HG03457 (cell line): ENCODE measurements around the gene PEDS1.
A peak's percentile ranks its signal among the peaks of the same experiment; 100 is the strongest.
"Not testable (repeated sequence)": the region's sequence is repeated elsewhere in the genome, so short reads cannot be mapped to it uniquely, and the experiment has no call there.

Experiments
- ATAC-seq: cut with Tn5 transposase; IDR thresholded peaks from one replicate; pipeline ENCODE4 v1.9.1; 2021; ENCODE audit warnings: moderate number of reproducible peaks; ENCODE audit not compliant: unreplicated experiment

Gene PEDS1

DNA sequence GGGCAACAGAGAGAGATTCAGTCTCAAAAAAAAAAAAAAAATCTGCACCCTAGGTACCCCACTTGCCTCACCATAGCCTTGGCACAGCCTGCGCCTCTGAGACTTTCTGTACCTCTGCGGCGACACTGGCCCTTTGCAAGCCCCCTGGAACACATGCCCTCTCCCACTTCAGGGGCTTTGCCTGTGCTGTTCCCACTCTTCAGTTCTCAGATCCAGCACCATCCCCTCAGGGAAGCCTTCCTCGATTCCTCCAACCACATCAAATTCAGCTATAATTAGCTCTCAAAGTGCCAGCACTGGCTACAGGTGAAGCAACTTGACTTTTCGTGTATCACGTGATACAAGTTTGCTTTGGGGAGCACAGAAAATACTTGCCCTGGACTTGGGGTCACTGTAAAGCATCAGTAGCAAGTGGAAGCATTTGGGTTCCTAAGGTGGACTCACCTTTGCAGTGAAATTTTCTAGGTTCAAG, 38.4 kb downstream of the PEDS1 start:
- no peak for ATAC-seq

DNA sequence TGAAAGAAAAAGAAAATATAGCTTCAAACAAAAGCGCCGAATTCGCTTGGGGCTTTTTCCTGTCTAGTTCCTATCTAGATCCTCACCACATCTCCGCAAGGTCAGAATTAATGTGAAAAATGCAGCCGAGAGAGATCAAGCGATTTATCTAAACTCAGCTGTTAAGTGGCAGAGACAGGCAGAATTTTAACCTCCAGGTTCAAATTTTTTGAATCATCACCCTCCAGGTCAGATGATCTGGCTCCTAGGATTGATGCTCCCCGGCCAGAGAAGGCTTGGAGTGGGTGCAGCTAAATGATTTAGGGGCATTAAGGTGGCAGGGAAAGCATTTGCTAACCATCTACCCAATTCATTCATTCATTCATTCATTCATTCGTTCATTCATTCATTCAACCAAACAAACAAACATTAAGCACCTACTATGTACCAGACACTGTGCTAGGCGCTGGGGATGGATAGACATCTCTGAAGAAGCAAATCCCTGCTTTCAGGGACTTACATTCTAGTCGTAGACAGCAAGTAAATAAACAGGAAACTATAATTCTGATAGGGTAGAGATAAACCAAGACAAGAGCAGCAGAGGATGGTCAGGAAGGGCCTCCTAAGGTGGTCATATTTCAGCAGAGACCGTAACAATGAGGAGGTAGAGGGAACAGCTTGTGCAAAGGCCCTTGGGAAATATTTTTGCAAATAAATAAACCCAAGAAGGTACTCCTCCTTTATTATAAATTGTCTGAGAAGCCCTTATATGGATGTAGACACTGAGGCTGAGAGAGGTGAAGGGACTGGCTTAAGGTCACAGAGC, 39.9 kb downstream of the PEDS1 start:
- ATAC-seq = no peak

DNA sequence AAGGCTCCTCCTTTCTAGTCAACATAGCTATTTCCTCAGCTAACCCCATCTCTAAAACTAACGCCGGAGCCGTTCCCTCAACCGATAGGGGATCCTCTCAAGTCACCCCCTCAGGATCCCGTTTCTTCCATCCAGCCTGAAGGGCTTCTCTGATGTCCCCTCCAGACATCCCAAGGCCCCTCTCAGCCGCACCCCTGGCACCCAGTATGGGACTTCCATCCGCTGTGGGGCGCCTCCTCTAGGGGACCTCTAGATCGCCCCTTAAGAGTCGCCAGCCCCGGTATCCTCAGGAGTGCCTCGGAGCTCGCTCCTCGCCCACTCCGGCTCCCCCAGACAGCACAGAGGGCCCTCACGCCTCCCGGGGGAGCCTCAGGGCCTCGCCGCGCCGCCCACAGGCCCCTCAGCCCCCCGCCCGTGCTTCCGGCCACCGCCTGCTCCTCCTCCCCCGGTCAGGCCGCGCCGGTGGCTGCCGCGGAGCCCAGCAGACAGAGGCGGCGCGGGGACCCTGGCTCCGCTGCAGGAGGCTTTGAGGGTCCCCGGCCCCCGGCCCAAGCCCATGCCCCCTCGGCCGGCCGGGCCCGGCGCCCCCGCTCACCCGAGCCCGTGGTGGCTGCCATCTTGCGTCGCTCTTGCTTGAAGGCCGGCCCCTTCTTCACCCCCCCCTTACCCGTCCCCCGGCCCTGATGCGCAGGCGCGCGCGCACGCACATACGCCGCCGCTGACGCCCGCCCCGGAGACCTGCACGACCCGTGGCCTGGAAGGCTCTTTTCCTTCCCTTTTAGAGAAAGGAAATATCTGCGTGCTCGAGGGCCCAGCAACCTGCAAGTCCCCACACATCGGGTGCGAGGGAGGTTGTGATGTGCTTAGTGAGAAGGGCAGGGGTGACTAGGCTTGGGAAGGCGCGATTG, 40.8 kb downstream of the PEDS1 start, which contains the start of gene UBE2V1:
TSS of gene UBE2V1 (minus strand) at position 639 of the 908 bp plus-strand sequence. CDS start at position 617, 22 bp downstream.
- no peak for ATAC-seq

DNA sequence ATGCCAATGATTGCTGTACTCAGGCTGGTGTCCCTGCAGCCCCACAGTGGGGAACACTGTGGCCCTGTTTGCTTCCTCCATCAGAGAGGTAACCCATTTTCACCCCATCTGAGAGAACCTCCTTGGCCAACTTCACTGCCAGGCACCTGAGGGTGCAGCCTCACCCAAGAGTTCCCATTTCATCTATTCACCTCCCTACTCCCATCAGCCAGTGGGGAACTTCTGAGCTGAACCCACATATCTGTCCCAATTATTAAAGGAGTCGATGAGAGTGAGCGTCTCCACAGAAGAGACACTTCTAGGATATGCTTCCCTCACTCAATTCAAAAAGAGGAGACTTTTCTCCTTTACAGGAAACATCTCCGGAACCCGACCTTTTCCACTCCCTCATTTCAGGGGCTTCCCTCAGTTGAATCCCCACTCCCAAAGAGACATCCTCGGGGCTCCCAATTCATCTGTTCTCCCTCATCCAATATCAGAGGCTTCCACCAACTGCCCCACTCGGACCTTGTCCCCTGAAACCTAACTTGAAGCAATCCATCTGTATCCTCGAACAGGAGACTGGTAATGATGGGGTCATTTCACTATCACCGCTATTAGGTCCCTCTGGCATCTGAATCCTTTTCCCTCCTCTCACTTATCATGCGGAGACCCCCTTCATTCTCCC, 41.6 kb downstream of the PEDS1 start:
- no peak for ATAC-seq

DNA sequence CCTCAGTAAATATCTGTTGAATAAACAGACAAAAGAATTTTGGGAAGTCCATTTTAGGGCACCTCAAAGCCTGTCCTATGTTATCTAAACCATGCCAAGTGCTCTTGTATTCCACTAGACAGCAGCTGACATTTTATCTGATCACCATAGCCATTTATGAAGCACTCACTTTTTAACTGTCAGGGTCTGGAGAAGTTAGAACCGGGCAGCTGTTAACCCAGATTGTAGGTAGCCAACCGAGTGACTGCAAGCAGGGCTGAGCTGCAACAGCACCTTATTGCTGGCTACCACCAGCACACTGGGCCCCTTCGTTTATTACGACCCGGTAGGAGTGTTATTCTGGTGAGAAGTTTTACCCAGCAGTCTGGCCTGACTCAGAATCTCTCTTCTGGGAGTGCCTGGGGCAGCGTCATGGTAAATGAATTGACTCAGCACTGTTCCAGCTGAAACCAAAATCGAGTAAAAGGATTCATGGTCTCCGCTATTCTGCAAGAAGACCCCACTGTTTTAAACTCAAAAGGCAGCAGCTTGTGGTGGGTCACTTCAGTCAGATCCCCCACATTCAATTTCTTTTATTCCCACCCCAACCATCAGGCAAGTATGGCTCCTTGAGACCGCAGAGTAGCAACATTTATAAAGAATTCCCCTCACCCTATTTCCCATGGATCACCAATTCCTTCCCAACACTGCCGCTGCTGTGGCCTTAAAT, 42.2 kb downstream of the PEDS1 start:
- no peak for ATAC-seq

DNA sequence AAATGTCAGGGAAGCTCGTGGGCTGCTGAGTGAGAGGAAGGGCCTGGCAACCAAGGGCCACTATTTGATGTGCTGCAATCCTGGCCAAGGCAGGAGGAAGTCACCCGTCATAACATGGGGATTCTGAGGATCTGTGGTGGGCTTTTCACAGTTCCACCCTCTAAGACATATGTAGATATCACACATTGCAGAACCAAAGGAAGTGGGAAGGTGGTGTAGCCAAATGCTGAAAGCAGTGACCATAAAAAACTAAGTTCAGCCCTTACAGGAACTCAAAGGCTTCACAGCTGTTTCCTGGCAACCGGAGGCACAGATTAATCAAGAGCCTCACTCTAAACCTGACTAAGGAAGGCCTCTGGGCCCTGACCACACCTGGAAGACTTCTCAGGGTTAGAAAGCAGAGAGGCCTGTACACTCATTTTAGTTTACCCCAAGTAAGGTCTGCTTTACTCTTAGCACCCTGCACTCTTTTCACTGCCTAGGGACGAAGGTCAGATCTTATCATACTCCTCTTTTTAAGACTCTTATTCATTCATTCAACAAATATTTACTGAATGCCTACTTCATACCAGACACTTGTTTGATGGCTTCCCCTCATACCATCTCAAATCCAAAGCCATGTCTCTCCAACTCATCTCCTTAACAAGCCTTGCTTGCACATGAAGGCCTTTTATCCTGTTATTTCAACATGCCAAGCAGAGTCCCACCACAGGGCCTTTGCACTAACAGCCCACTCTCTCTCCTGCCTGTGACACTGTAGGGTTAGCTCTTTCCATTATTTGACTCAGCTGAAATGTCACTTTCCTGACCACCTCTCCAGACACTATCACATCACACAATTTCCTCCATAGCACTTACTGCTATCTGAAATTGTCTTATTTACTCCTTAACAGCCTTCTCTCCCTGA, 43.1 kb downstream of the PEDS1 start:
- ATAC-seq = peak; percentile 45

DNA sequence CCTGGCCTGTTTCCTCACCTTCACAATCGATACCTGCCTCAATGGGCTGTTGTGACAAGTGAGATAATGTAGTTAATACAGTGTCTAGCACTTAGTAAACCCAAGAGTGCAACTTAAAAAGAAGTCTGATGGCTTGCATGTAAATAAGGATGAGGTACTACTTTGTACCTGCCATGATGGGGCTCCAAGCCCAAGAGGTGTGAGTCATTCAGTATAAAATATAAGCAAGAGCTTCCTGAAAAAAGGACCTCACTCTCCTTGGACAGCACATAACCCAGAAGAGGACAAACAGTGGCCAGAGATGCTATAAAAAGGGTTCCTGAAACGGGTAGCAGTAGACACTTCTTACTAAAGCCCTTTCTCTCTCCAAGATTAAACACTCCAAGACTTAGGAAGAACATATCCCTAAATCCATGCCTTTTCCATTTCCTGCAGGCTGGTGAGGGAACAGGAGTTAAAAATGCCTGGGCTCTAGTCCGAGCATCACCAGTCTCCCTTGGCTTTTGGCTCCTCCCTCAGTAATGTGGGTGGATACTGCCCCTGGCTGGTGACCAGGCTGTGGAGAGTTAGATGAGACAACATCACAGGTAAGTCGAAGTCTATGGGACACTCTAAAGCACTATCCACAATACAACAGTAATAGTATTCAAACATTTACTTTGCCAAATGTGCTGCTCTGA, 44.8 kb downstream of the PEDS1 start:
- no peak for ATAC-seq

DNA sequence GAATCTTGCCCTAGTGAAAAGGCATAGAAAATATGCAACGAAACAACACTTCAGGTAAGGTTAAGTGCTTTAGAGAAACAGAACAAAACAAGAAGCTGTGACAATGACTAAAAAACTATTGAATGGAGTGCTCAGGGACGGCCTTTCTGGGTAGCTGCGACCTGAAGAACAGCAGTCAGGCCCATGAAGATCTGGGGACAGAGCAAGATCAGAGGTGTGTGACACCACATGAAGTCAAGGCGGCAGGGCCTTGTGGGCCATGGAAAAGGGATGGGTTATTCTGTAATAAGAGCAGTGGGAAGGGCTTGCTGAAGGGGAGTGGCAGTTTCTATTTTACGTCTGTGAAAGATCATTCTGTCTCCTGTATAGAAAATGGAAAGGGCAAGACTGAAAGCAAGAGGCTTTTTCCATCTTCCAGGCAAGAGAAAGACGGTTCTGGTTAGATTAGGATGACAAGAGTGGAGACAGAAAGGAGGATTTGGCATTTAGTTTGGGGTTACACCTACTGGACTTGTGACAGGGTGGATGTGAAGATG, 45.7 kb downstream of the PEDS1 start:
- no peak for ATAC-seq

DNA sequence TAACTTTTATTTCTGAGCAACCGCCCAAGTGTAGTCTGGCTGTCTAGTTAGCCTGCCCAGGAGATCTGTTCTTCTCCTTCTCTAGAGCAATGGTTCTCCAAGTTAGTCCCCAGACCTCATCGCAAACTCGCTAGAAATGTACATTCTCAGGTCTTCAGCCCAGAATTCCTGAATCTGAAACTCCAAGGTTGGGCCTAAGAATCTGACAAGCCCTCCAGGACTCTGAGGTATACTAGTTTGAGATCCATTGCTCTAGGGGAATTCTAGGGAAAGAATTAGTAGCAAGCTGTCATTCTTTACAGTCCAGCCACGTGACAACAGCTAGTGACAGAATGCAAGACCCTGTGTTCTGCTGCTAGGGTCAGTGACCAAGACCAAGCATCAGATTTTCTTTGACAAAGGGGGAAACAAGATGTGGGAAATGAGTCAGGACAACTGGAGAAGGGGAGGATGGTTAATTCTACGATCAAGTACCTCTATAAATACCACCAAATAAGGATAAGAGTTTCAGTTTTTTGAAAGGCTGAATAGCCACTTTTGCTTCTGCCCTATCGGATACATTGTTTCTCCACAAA, 46.4 kb downstream of the PEDS1 start:
- no peak for ATAC-seq

DNA sequence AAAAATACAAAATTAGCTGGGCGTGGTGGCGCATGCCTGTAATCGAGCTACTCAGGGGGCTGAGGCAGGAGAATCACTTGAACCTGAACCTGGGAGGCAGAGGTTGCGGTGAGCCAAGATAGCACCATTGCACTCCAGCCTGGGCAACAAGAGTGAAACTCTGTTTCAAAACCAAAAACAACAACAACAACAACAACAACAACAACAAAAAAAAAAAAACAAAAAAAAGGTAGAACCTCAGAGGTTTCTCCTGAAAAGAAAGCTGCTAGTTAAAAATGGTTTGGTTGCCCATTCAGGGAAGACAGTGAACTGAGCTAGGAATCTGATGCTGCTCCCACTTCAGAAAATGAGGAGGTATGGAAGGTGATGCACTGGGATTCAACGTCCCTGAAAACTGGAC, 46.9 kb downstream of the PEDS1 start:
- ATAC-seq = not testable (repeated sequence)
